H9 (cell line): Measurements from ENCODE around the gene RAB3C. TPM values are rescaled to one million over a fixed set of nuclear protein-coding genes. Genes with fewer than 3 reads are reported as not detected.

ENCODE experiments used
- DNase-seq: peaks from one replicate; pipeline ENCODE4 v3.0.0-alpha.2; 2017
- H2AFZ ChIP-seq: one replicate; pipeline ENCODE4 v1.6.1; 2013; ENCODE audit warnings: mild to moderate bottlenecking, low read length, control low read depth, moderate library complexity
- H2AK5ac ChIP-seq: 2 replicates; pipeline ENCODE4 v1.6.1; 2013; ENCODE audit warnings: low read length, control low read depth, mixed read lengths; ENCODE audit not compliant: insufficient read length
- H2BK120ac ChIP-seq: one replicate; pipeline ENCODE4 v1.6.1; 2013; ENCODE audit warnings: low read depth, mild to moderate bottlenecking, low read length, control low read depth, inconsistent platforms; ENCODE audit not compliant: poor library complexity, severe bottlenecking
- H2BK12ac ChIP-seq: 2 replicates; pipeline ENCODE4 v1.6.1; 2013; ENCODE audit warnings: low read length, control low read depth, mixed read lengths, low read depth; ENCODE audit not compliant: insufficient read length
- H2BK15ac ChIP-seq: 2 replicates; pipeline ENCODE4 v1.6.1; 2013; ENCODE audit warnings: low read depth, low read length, control low read depth
- H2BK20ac ChIP-seq: one replicate; pipeline ENCODE4 v1.6.1; 2013; ENCODE audit warnings: low read depth, mild to moderate bottlenecking, low read length, control low read depth, inconsistent platforms; ENCODE audit not compliant: poor library complexity, severe bottlenecking
- H2BK5ac ChIP-seq: 2 replicates; pipeline ENCODE4 v1.6.1; 2013; ENCODE audit warnings: low read length, control low read depth, mixed read lengths; ENCODE audit not compliant: insufficient read length
- H3K14ac ChIP-seq: 2 replicates; pipeline ENCODE4 v1.6.1; 2013; ENCODE audit warnings: low read length, control low read depth; ENCODE audit not compliant: insufficient read depth
- H3K18ac ChIP-seq: 2 replicates; pipeline ENCODE4 v1.6.1; 2013; ENCODE audit warnings: low read depth, mild to moderate bottlenecking, mixed read lengths, low read length, control low read depth; ENCODE audit not compliant: insufficient read length
- H3K23ac ChIP-seq: 2 replicates; pipeline ENCODE4 v1.6.1; 2013; ENCODE audit warnings: low read length, control low read depth, mixed read lengths, low read depth; ENCODE audit not compliant: insufficient read length
- H3K23me2 ChIP-seq: 2 replicates; pipeline ENCODE4 v1.6.1; 2013; ENCODE audit warnings: low read depth, mild to moderate bottlenecking, mixed read lengths, low read length, control low read depth; ENCODE audit not compliant: insufficient read length, poor library complexity, severe bottlenecking
- H3K27ac ChIP-seq: 2 replicates; pipeline ENCODE4 v1.5.1; 2013; ENCODE audit warnings: low read length, control low read depth, mixed read lengths, low read depth; ENCODE audit not compliant: insufficient read length
- H3K27me3 ChIP-seq: 2 replicates; pipeline ENCODE4 v1.6.1; 2013; ENCODE audit warnings: low read length, control low read depth, inconsistent platforms; ENCODE audit not compliant: insufficient read depth
- H3K4ac ChIP-seq: 2 replicates; pipeline ENCODE4 v1.6.1; 2013; ENCODE audit warnings: low read depth, mild to moderate bottlenecking, control low read depth, inconsistent platforms, low read length, moderate library complexity
- H3K4me1 ChIP-seq: 2 replicates; pipeline ENCODE4 v1.6.1; 2013; ENCODE audit warnings: low read length, control low read depth, inconsistent platforms; ENCODE audit not compliant: insufficient read depth
- H3K4me2 ChIP-seq: 2 replicates; pipeline ENCODE4 v1.6.1; 2013; ENCODE audit warnings: low read length, control low read depth, mixed read lengths; ENCODE audit not compliant: insufficient read length, insufficient read depth
- H3K56ac ChIP-seq: 2 replicates; pipeline ENCODE4 v1.6.1; 2013; ENCODE audit warnings: low read depth, mild to moderate bottlenecking, mixed read lengths, low read length, control low read depth; ENCODE audit not compliant: insufficient read length
- H3K79me1 ChIP-seq: 2 replicates; pipeline ENCODE4 v1.6.1; 2013; ENCODE audit warnings: low read depth, mild to moderate bottlenecking, moderate library complexity, low read length, control low read depth, inconsistent platforms; ENCODE audit not compliant: insufficient read depth, poor library complexity, severe bottlenecking
- H3K79me2 ChIP-seq: 2 replicates; pipeline ENCODE4 v1.6.1; 2013; ENCODE audit warnings: low read length, control low read depth, inconsistent platforms; ENCODE audit not compliant: insufficient read depth
- H3K9ac ChIP-seq: 2 replicates; pipeline ENCODE4 v1.6.1; 2013; ENCODE audit warnings: low read length, control low read depth, mixed read lengths; ENCODE audit not compliant: insufficient read length; ENCODE audit errors: extremely low read depth
- H3K9me3 ChIP-seq: one replicate; pipeline ENCODE4 v1.6.1; 2013; ENCODE audit warnings: low read depth, low read length, inconsistent platforms; ENCODE audit not compliant: control insufficient read depth
- H3T11ph ChIP-seq: one replicate; pipeline ENCODE4 v1.6.1; 2013; ENCODE audit warnings: mild to moderate bottlenecking, low read length, control low read depth, inconsistent platforms
- H4K20me1 ChIP-seq: one replicate; pipeline ENCODE4 v1.6.1; 2013; ENCODE audit not compliant: control insufficient read depth, insufficient read length, insufficient read depth
- H4K5ac ChIP-seq: 2 replicates; pipeline ENCODE4 v1.6.1; 2013; ENCODE audit warnings: low read depth, mild to moderate bottlenecking, mixed read lengths, low read length, control low read depth; ENCODE audit not compliant: insufficient read length
- H4K8ac ChIP-seq: replicated peaks from 2 replicates; pipeline ENCODE4 v1.6.1; 2013; ENCODE audit warnings: low read length, control low read depth, mixed read lengths, low read depth; ENCODE audit not compliant: insufficient read length
- H4K91ac ChIP-seq: 2 replicates; pipeline ENCODE4 v1.6.1; 2013; ENCODE audit warnings: low read depth, mild to moderate bottlenecking, moderate library complexity, mixed read lengths, low read length, control low read depth; ENCODE audit not compliant: insufficient read length
- H3K27ac Mint-ChIP-seq, 3 experiments: 2 replicates in 2 of 3; 3 replicates in 1 of 3; pipeline ENCODE4 v1.8.0; 2020 to 2021; ENCODE audit warnings: mixed read lengths in 3 of 3, mild to moderate bottlenecking in 1 of 3, moderate library complexity in 1 of 3
- H3K27me3 Mint-ChIP-seq: 2 replicates; pipeline ENCODE4 v1.8.0; 2021; ENCODE audit warnings: low read depth, mild to moderate bottlenecking, moderate library complexity, mixed read lengths
- H3K36me3 Mint-ChIP-seq, 3 experiments: 2 replicates in 2 of 3; 3 replicates in 1 of 3; pipeline ENCODE4 v1.8.0; 2020 to 2021; ENCODE audit warnings: low read depth in 3 of 3, mixed read lengths in 3 of 3; ENCODE audit not compliant: insufficient read depth in 1 of 3
- H3K4me1 Mint-ChIP-seq, 2 experiments: 2 replicates each; pipeline ENCODE4 v1.8.0; 2020; ENCODE audit warnings: mixed read lengths in 2 of 2
- H3K4me3 Mint-ChIP-seq, 2 experiments: 2 replicates in 1 of 2; 3 replicates in 1 of 2; pipeline ENCODE4 v1.8.0; 2020 to 2021; ENCODE audit warnings: mild to moderate bottlenecking in 2 of 2, mixed read lengths in 2 of 2, moderate library complexity in 1 of 2
- H3K9me3 Mint-ChIP-seq, 2 experiments: 2 replicates in 1 of 2; 3 replicates in 1 of 2; pipeline ENCODE4 v1.8.0; 2020; ENCODE audit warnings: mild to moderate bottlenecking in 2 of 2, mixed read lengths in 2 of 2, moderate library complexity in 1 of 2
- CTCF ChIP-seq: fragments of 200-600 bp; sonication (generic); conservative IDR thresholded peaks from 3 replicates; pipeline ENCODE4 v1.8.0; 2021; ENCODE audit warnings: antibody characterized with exemption, mild to moderate bottlenecking
- WGBS: extraction: QIAGEN DNeasy Blood & Tissue Kit; methylation state at CpG from one replicate; pipeline ENCODE4 v1.1.7; 2013; ENCODE audit warnings: missing lambda C conversion rate, low lambda C conversion rate, mixed read lengths; ENCODE audit not compliant: insufficient read length; ENCODE audit errors: extremely low coverage; 5-methylcytosine and 5-hydroxymethylcytosine counted together
- total RNA-seq: library from RNA; stranded (reverse); gene quantifications from 2 replicates; pipeline ENCODE4 v1.2.1, GENCODE V29; 2021

Gene RAB3C
- total RNA-seq, 1 experiment from 2014 or later: 16.3 TPM

- Histone ChIP-seq H2AK5ac (no peak overlapping the region), H2BK5ac (no peak overlapping the region), H4K5ac (no peak overlapping the region), H3K23ac (no peak overlapping the region), H4K20me1 (no peaks in the 10 kb centered on the region), H2AFZ (no peak overlapping the region), H3K4me2 (no peak overlapping the region), H3K56ac (no peak overlapping the region), H2BK15ac (no peak overlapping the region), H3K9ac (no peak overlapping the region), H2BK20ac (no peak overlapping the region), H3K9me3 (no peaks in the 10 kb centered on the region), H4K91ac (no peak overlapping the region), H3K14ac (no peak overlapping the region), H4K8ac (no peak overlapping the region), H3K4me1 (no peaks in the 10 kb centered on the region), H3K27ac (no peak overlapping the region), H3K18ac (no peak overlapping the region), H3K27me3 (no peaks in the 10 kb centered on the region), H3K79me2 (0 out of 2 replicates have a peak, but pooled peaks cover 2% of the 10 kb centered on the region), H3K23me2 (no peaks in the 10 kb centered on the region), H3K79me1 (no peaks in the 10 kb centered on the region), H3T11ph (no peak overlapping the region), H3K4ac (no peak overlapping the region), H2BK12ac (no peak overlapping the region), H2BK120ac (no peak overlapping the region)
- H3K4me3 Mint-ChIP-seq: no peak overlapping the region
- H3K9me3 Mint-ChIP-seq: no peaks in the 10 kb centered on the region
- no peaks in the 10 kb centered on the region; the same call in 1 of the 2 replicates for H3K27me3 Mint-ChIP-seq
- no peak for DNase-seq
- no peak for TF ChIP-seq CTCF
- no CpG with 5 or more reads among the region's 1 CpG for WGBS
- H3K27ac Mint-ChIP-seq: no peak overlapping the region
- peaks cover 9 to 10% of the 10 kb centered on the region in 2 experiments for H3K4me1 Mint-ChIP-seq
- H3K36me3 Mint-ChIP-seq: no peaks in the 10 kb centered on the region
Measured at GRCh38 chr5:58666141-58666540, 83.3 kb downstream of the RAB3C start.
